Activated effector memory CD4-positive, alpha-beta T cell treated with Interleukin-2 at 50 U/mL for 16 hours (primary cell): Measurements from ENCODE around the gene ALS2CL.

Experiments
- DNase-seq: peaks from one replicate; pipeline ENCODE4 v3.0.0-alpha.2; 2020

Gene ALS2CL

GRCh38 chr3:46629551-46630517 lies 63.6 kb downstream of the ALS2CL start:
- DNase-seq: peak; percentile 70

GRCh38 chr3:46628901-46629369 lies 64.5 kb downstream of the ALS2CL start:
- no peak for DNase-seq

GRCh38 chr3:46627078-46627477 lies 66.4 kb downstream of the ALS2CL start:
- no peak for DNase-seq

GRCh38 chr3:46626039-46626438 lies 67.4 kb downstream of the ALS2CL start:
- no peak for DNase-seq

- no peak for DNase-seq
Measured at GRCh38 chr3:46624975-46625490, 68.4 kb downstream of the ALS2CL start.

- no peak for DNase-seq
Measured at GRCh38 chr3:46624533-46624932, 68.9 kb downstream of the ALS2CL start.

- no peak for DNase-seq
Measured at GRCh38 chr3:46619845-46620778, 73.4 kb downstream of the ALS2CL start.
